ENCODE results near the gene SH3GL3. TPM values are rescaled to one million over a fixed set of nuclear protein-coding genes. Genes with fewer than 3 reads are reported as not detected.

The SH3GL3 gene
- total and polyA plus RNA-seq, 8 donors: 0.56 to 3.3 (median 1.4) TPM; not detected in 4

- Histone ChIP-seq H3K4me1 (peaks cover 11 to 51% (median 41%) of the 10 kb centered on the region in 4 donors), H3K27ac (peak overlapping the region in 4 of 5 donors; percentile 9 to 70 (median 52)), H3K27me3 (peaks cover 0 to 18% (median 13%) of the 10 kb centered on the region in 3 donors), H3K9me3 (no peaks in the 10 kb centered on the region), H3K4me3 (no peak overlapping the region), H3K36me3 (no peaks in the 10 kb centered on the region)
- 54 to 65% (median 61%) methylated on average over 10 of the region's 10 CpGs for WGBS, 5 donors
- TF ChIP-seq POLR2AphosphoS5 (IDR thresholded peaks at IDR 0.05): no peak
- no peak for TF ChIP-seq EP300 (IDR thresholded peaks at IDR 0.05)
- TF ChIP-seq POLR2A (IDR thresholded peaks at IDR 0.05): no peak
- no peak for TF ChIP-seq CTCF (IDR thresholded peaks at IDR 0.05)
- DNase-seq: peak in 1 of 2 donors; percentile 43
- intact Hi-C loops (cut with DNase I; ENCODE audit: low total_unique reads): no loop called here
Measured at GRCh38 chr15:83658430-83659416, 211.6 kb downstream of the SH3GL3 start.

- intact Hi-C loops (cut with DNase I; ENCODE audit: low total_unique reads): no loop called here
- Histone ChIP-seq H3K27ac (peak overlapping the region in 4 of 5 donors; percentile 9 to 70 (median 52)), H3K4me3 (no peak overlapping the region), H3K36me3 (no peaks in the 10 kb centered on the region), H3K4me1 (peaks cover 11 to 46% (median 36%) of the 10 kb centered on the region in 4 donors), H3K27me3 (peaks cover 0 to 12% (median 7%) of the 10 kb centered on the region in 3 donors), H3K9me3 (no peaks in the 10 kb centered on the region)
- WGBS, 5 donors: 59 to 86% (median 73%) methylated on average over 1 of the region's 1 CpG
- no peak for DNase-seq
- TF ChIP-seq CTCF (IDR thresholded peaks at IDR 0.05) (no peak), POLR2A (IDR thresholded peaks at IDR 0.05) (no peak), EP300 (IDR thresholded peaks at IDR 0.05) (no peak), POLR2AphosphoS5 (IDR thresholded peaks at IDR 0.05) (no peak)
Measured at GRCh38 chr15:83659417-83659812, 212.3 kb downstream of the SH3GL3 start.

- WGBS, 5 donors: 62 to 73% (median 66%) methylated on average over 3 of the region's 3 CpGs
- Histone ChIP-seq H3K27ac (peak overlapping the region in 1 of 5 donors; percentile 58), H3K27me3 (no peaks in the 10 kb centered on the region), H3K9me3 (no peaks in the 10 kb centered on the region), H3K36me3 (no peaks in the 10 kb centered on the region), H3K4me1 (peaks cover 0 to 11% (median 0%) of the 10 kb centered on the region in 4 donors), H3K4me3 (no peak overlapping the region)
- peak in 1 of 2 donors; percentile 39 for DNase-seq
- TF ChIP-seq CTCF (IDR thresholded peaks at IDR 0.05) (no peak), EP300 (IDR thresholded peaks at IDR 0.05) (no peak), POLR2A (IDR thresholded peaks at IDR 0.05) (no peak), POLR2AphosphoS5 (IDR thresholded peaks at IDR 0.05) (no peak)
- intact Hi-C loops (cut with DNase I; ENCODE audit: low total_unique reads): no loop called here
Measured at GRCh38 chr15:83665480-83665879, 218.3 kb downstream of the SH3GL3 start.

Other genes starting within 250 kb of the SH3GL3 start
- 100 to 1,000 TPM in 1 of 5 donors, 10 to 100 TPM in 2, 1 to 10 TPM in 2; 4.0 to 110 (median 26.6) TPM for gene HDGFL3, start 239.5 kb upstream of the SH3GL3 start, total RNA-seq
- 10 to 100 TPM in 2 of 3 donors, 1 to 10 TPM in 1; 6.7 to 15.6 (median 13.9) TPM for gene HDGFL3, start 239.5 kb upstream of the SH3GL3 start, polyA plus RNA-seq
- under 1 TPM in 1 of 5 donors, not detected in 4; 0.55 TPM for gene BNC1, start 162.7 kb upstream of the SH3GL3 start, total RNA-seq
- gene BNC1, start 162.7 kb upstream of the SH3GL3 start, polyA plus RNA-seq: 1 to 10 TPM in 1 of 3 donors, under 1 TPM in 1, not detected in 1; 0.12 to 4.6 TPM
- gene ADAMTSL3, start 206.8 kb downstream of the SH3GL3 start, total RNA-seq: 10 to 100 TPM in 2 of 5 donors, 1 to 10 TPM in 3; 4.3 to 54.9 (median 8.0) TPM
- gene ADAMTSL3, start 206.8 kb downstream of the SH3GL3 start, polyA plus RNA-seq: 1 to 10 TPM; 1.1 to 2.6 (median 1.5) TPM